Progenitor cell of endocrine pancreas (in vitro differentiated cells): ENCODE data around the gene SLC39A11. TPM values are rescaled to one million over a fixed set of nuclear protein-coding genes. Genes with fewer than 3 reads are reported as not detected.

Experiments
- DNase-seq: peaks from one replicate; pipeline ENCODE4 v3.0.0; 2021; ENCODE audit warnings: low spot score; ENCODE audit not compliant: unreplicated experiment
- H3K27ac Mint-ChIP-seq: 2 replicates; pipeline ENCODE4 v1.8.0; 2021; ENCODE audit warnings: mild to moderate bottlenecking, moderate library complexity, mixed read lengths
- H3K27me3 Mint-ChIP-seq: 2 replicates; pipeline ENCODE4 v1.8.0; 2021; ENCODE audit warnings: mixed read lengths
- H3K36me3 Mint-ChIP-seq: 2 replicates; pipeline ENCODE4 v1.8.0; 2022; ENCODE audit warnings: mixed read lengths; ENCODE audit not compliant: insufficient read depth
- H3K4me1 Mint-ChIP-seq: 2 replicates; pipeline ENCODE4 v1.8.0; 2021; ENCODE audit warnings: low read depth, mixed read lengths
- H3K4me3 Mint-ChIP-seq: 2 replicates; pipeline ENCODE4 v1.8.0; 2021; ENCODE audit warnings: low read depth, mild to moderate bottlenecking, moderate library complexity, mixed read lengths
- H3K9me3 Mint-ChIP-seq: 2 replicates; pipeline ENCODE4 v1.8.0; 2021; ENCODE audit warnings: low read depth, mixed read lengths
- total RNA-seq: library from RNA; stranded (reverse); gene quantifications from 2 replicates; pipeline ENCODE4 v1.2.1, GENCODE V29; 2021
- TF ChIP-seq, protein P1 (sequence below): fragments of 200-600 bp; sonication (generic); IDR thresholded peaks from one replicate; pipeline ENCODE4 v1.5.0; 2021; ENCODE audit warnings: antibody characterized with exemption, mild to moderate bottlenecking; ENCODE audit not compliant: unreplicated experiment

SLC39A11 gene
- total RNA-seq, 1 donor from 2014 or later: 20.5 TPM

DNA sequence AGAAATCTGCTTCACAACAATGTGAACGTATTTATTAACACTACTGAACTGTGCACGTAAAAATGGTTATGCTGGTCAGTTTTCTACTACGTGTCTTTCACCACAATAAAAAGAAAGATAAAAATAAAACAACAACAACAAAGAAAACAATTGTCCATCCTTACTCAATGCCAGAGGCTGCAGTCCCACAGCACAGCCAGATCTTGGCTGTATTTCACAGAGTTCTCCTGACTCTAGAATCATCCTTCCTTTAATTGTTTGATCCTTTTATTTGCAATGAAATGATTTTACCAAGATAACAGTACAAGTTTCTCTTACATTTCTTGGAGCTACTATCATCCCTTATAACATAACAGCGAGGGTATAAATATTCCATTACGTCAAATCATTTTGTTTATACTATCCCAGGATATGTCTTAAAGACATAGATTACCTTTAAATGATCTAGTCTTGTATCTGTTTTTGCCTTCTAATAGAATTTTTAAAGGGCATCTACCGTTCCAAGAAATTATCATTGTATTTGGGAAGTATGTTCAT is 103.3 kb downstream of the SLC39A11 start:
- no peak for DNase-seq
- no peaks in the 10 kb centered on the region for H3K9me3 Mint-ChIP-seq
- TF ChIP-seq, protein P1, sequence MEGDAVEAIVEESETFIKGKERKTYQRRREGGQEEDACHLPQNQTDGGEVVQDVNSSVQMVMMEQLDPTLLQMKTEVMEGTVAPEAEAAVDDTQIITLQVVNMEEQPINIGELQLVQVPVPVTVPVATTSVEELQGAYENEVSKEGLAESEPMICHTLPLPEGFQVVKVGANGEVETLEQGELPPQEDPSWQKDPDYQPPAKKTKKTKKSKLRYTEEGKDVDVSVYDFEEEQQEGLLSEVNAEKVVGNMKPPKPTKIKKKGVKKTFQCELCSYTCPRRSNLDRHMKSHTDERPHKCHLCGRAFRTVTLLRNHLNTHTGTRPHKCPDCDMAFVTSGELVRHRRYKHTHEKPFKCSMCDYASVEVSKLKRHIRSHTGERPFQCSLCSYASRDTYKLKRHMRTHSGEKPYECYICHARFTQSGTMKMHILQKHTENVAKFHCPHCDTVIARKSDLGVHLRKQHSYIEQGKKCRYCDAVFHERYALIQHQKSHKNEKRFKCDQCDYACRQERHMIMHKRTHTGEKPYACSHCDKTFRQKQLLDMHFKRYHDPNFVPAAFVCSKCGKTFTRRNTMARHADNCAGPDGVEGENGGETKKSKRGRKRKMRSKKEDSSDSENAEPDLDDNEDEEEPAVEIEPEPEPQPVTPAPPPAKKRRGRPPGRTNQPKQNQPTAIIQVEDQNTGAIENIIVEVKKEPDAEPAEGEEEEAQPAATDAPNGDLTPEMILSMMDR: no peak
- H3K27me3 Mint-ChIP-seq: peaks cover 59% of the 10 kb centered on the region
- H3K36me3 Mint-ChIP-seq: peaks cover 2% of the 10 kb centered on the region
- H3K27ac Mint-ChIP-seq: no peak overlapping the region
- peaks cover 3% of the 10 kb centered on the region for H3K4me1 Mint-ChIP-seq
- no peak overlapping the region for H3K4me3 Mint-ChIP-seq

DNA sequence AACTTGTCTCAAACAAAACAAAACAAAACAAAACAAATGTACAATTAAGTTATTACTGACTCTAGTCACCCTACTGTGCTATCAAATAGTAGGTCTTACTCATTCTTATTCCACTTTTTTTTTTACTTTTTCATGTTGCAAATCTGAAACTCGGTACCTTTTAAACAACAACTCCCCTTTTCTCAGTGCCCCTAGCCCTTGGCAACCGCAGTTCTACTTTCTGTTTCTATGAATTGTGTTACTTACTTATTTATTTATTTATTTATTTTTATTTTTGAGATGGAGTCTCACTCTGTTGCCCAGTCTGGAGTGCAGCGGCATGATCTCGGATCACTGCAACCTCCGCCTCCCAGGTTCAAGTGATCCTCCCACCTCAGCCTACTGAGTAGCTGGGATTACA is 104.0 kb downstream of the SLC39A11 start:
- peaks cover 3% of the 10 kb centered on the region for H3K4me1 Mint-ChIP-seq
- peaks cover 61% of the 10 kb centered on the region for H3K27me3 Mint-ChIP-seq
- TF ChIP-seq, protein P1: no peak
- no peak overlapping the region for H3K27ac Mint-ChIP-seq
- no peaks in the 10 kb centered on the region for H3K9me3 Mint-ChIP-seq
- DNase-seq: no peak
- H3K4me3 Mint-ChIP-seq: no peak overlapping the region
- H3K36me3 Mint-ChIP-seq: peaks cover 2% of the 10 kb centered on the region

DNA sequence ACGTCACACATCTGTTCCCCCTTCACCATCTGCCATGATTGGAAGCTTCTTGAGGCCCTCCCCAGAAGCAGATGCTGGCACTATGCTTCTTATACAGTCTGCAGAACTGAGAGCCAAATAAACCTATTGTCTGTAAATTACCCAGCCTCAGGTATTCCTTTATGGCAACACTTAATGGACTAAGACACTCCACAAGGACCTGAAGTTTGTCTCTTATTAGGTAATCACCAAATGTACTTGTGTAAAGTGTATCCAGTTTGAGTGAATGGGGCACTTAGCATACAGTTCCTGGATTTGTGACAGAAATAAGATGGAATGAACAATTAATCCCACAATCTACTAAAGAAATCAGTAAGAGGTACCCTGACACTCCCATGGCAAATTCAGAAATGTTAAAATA is 105.3 kb downstream of the SLC39A11 start:
- H3K4me1 Mint-ChIP-seq: peaks cover 3% of the 10 kb centered on the region
- no peak overlapping the region for H3K4me3 Mint-ChIP-seq
- no peak for DNase-seq
- no peaks in the 10 kb centered on the region for H3K9me3 Mint-ChIP-seq
- TF ChIP-seq, protein P1: no peak
- H3K27me3 Mint-ChIP-seq: peaks cover 71% of the 10 kb centered on the region
- H3K36me3 Mint-ChIP-seq: peaks cover 2% of the 10 kb centered on the region
- no peak overlapping the region for H3K27ac Mint-ChIP-seq

DNA sequence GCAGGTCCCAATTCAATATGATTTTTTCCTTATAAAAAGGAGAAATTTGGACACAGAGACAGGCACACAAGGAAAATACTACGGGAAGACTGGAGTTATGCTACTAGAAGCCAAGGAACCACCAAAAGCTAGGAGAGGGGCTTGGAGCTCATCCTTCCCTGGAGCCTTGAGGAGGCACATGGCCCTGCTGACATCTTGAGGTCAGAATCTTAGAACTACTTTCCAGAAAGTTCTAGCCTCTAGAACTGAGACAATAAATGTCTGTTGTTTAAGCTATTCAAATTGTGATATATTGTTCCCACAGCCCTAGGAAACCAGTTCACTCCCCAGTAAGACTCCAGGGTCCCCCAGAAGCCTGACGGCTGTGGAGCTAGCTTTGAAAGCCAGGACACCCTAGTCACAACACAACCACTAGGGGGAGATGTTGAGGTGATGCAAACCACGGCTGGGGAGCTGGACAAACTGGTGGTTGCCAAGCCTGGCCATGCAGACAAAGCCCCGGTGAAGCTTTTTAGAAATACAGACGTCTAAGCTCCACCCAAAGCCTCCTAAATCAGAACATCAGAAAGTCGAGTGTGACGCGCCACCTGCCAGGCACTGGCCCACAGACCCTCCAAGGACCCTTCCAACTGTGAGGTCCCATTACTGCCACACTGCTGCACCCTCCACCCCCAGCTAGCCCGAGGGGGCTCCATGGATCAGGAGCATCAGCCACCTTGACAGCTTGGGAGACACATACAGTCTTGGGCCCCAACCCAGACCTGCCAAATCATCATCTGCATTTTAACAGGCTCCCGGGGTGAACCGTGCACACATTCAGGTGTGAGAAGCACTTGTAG is 106.4 kb downstream of the SLC39A11 start:
- Mint-ChIP-seq H3K27ac (no peak overlapping the region), H3K4me1 (peaks cover 3% of the 10 kb centered on the region), H3K27me3 (peaks cover 77% of the 10 kb centered on the region), H3K36me3 (peaks cover 2% of the 10 kb centered on the region), H3K4me3 (no peak overlapping the region), H3K9me3 (no peaks in the 10 kb centered on the region)
- DNase-seq: peak; percentile 40
- TF ChIP-seq, protein P1: peak; percentile 82

DNA sequence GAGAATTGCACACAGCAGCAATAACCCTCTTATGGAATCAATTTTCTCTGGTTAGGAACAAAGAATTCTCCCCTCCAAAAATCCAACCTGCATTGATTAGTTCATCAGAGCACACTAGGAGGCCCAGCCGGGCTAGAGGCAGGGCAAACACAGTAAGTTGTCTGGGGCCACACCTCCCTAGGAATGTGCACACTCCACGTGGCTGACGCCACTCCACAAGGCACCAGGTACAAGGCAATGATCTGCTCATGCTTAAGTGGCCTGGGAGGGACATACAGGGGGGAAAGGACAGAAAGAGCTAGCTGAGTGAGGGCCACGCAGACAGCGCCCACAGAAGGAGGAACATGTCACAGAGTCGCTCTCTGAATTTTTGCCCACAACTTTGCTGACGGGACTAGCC is 107.6 kb downstream of the SLC39A11 start:
- TF ChIP-seq, protein P1: no peak
- Mint-ChIP-seq H3K9me3 (no peaks in the 10 kb centered on the region), H3K27ac (no peak overlapping the region), H3K4me3 (no peak overlapping the region), H3K27me3 (peaks cover 78% of the 10 kb centered on the region), H3K36me3 (peaks cover 2% of the 10 kb centered on the region), H3K4me1 (peaks cover 3% of the 10 kb centered on the region)
- no peak for DNase-seq
